ENCODE measurements around the gene CDH10. TPM values are rescaled to one million over a fixed set of nuclear protein-coding genes. Genes with fewer than 3 reads are reported as not detected.

CDH10 gene
- total RNA-seq: 0.79 TPM

GRCh38 chr5:24644761-24645160, at the start of gene CDH10:
CDH10 (minus strand) TSS chr5:24644978; CDS start chr5:24593490, 51,488 bp downstream.
- DNase-seq: no peak

- no peak for DNase-seq
These were observed 48.8 kb upstream of the CDH10 start for GRCh38 chr5:24693609-24694008.

- DNase-seq: no peak
These were observed 46.3 kb upstream of the CDH10 start for GRCh38 chr5:24691074-24691473.

GRCh38 chr5:24681106-24681505, 36.3 kb upstream of the CDH10 start:
- DNase-seq: no peak

GRCh38 chr5:24668050-24668449, 23.3 kb upstream of the CDH10 start:
- no peak for DNase-seq

GRCh38 chr5:24649531-24649930, 4.8 kb upstream of the CDH10 start:
- no peak for DNase-seq

- DNase-seq: no peak
These were observed 2.1 kb upstream of the CDH10 start for GRCh38 chr5:24646915-24647314.

GRCh38 chr5:24645483-24645882, 705 bp upstream of the CDH10 start:
- no peak for DNase-seq

GRCh38 chr5:24643880-24644279, 898 bp downstream of the CDH10 start:
- DNase-seq: no peak

- no peak for DNase-seq
These were observed 1.6 kb downstream of the CDH10 start for GRCh38 chr5:24643156-24643555.

- no peak for DNase-seq
These were observed 2.8 kb downstream of the CDH10 start for GRCh38 chr5:24642022-24642421.

- no peak for DNase-seq
These were observed 9.6 kb downstream of the CDH10 start for GRCh38 chr5:24635209-24635608.

GRCh38 chr5:24633715-24634325, 11.0 kb downstream of the CDH10 start:
- DNase-seq: peak; percentile 26

- DNase-seq: no peak
These were observed 12.4 kb downstream of the CDH10 start for GRCh38 chr5:24632353-24632752.

GRCh38 chr5:24630918-24631317, 13.9 kb downstream of the CDH10 start:
- DNase-seq: no peak

GRCh38 chr5:24629798-24630197, 15.0 kb downstream of the CDH10 start:
- DNase-seq: no peak

GRCh38 chr5:24624872-24625271, 19.9 kb downstream of the CDH10 start:
- no peak for DNase-seq

- no peak for DNase-seq
These were observed 21.2 kb downstream of the CDH10 start for GRCh38 chr5:24623624-24624023.

- DNase-seq: peak; percentile 80
These were observed 21.7 kb downstream of the CDH10 start for GRCh38 chr5:24623031-24623430.

- peak; percentile 76 for DNase-seq
These were observed 23.0 kb downstream of the CDH10 start for GRCh38 chr5:24621792-24622191.

GRCh38 chr5:24616566-24616965, 28.2 kb downstream of the CDH10 start:
- no peak for DNase-seq

GRCh38 chr5:24615159-24615558, 29.6 kb downstream of the CDH10 start:
- DNase-seq: no peak

- DNase-seq: no peak
These were observed 35.1 kb downstream of the CDH10 start for GRCh38 chr5:24609706-24610105.

- DNase-seq: no peak
These were observed 37.8 kb downstream of the CDH10 start for GRCh38 chr5:24606971-24607370.

- no peak for DNase-seq
These were observed 42.6 kb downstream of the CDH10 start for GRCh38 chr5:24602188-24602587.
